Hepatocyte (in vitro differentiated cells): ENCODE data around the gene TTC27. TPM values are rescaled to one million over a fixed set of nuclear protein-coding genes. Genes with fewer than 3 reads are reported as not detected.
"Not testable (repeated sequence)": the region's sequence is repeated elsewhere in the genome, so short reads cannot be mapped to it uniquely, and the experiment has no call there.

Source experiments
- DNase-seq: peaks from one replicate; pipeline ENCODE4 v3.0.0-alpha.2; 2016; ENCODE audit warnings: low spot score
- H2AFZ ChIP-seq: fragments of 200-600 bp; sonication (generic); 2 replicates; pipeline ENCODE4 v1.6.0; 2016; ENCODE audit warnings: antibody characterized with exemption, mild to moderate bottlenecking
- H3K27ac ChIP-seq: fragments of 200-600 bp; sonication (generic); 2 replicates; pipeline ENCODE4 v1.5.1; 2016; ENCODE audit warnings: mild to moderate bottlenecking
- H3K27me3 ChIP-seq: fragments of 200-600 bp; sonication (generic); 2 replicates; pipeline ENCODE4 v1.6.1; 2016
- H3K36me3 ChIP-seq: fragments of 200-600 bp; sonication (generic); replicated peaks from 2 replicates; pipeline ENCODE4 v1.5.1; 2016; ENCODE audit warnings: low read depth; ENCODE audit not compliant: insufficient read depth
- H3K4me1 ChIP-seq: fragments of 200-600 bp; sonication (generic); 2 replicates; pipeline ENCODE4 v1.5.1; 2016; ENCODE audit warnings: mild to moderate bottlenecking, moderate library complexity; ENCODE audit not compliant: insufficient read depth
- H3K4me2 ChIP-seq: fragments of 200-600 bp; sonication (generic); 2 replicates; pipeline ENCODE4 v1.6.0; 2016
- H3K4me3 ChIP-seq: fragments of 200-600 bp; sonication (generic); 2 replicates; pipeline ENCODE4 v1.5.1; 2016; ENCODE audit warnings: mild to moderate bottlenecking
- H3K79me2 ChIP-seq: fragments of 200-600 bp; sonication (generic); 2 replicates; pipeline ENCODE4 v1.6.0; 2017; ENCODE audit warnings: mild to moderate bottlenecking
- H3K9me2 ChIP-seq: fragments of 200-600 bp; sonication (generic); replicated peaks from 2 replicates; pipeline ENCODE4 v1.6.0; 2017; ENCODE audit warnings: mild to moderate bottlenecking; ENCODE audit not compliant: insufficient read depth
- H3K9me3 ChIP-seq: fragments of 200-600 bp; sonication (generic); 2 replicates; pipeline ENCODE4 v1.5.1; 2016; ENCODE audit warnings: low read depth, mild to moderate bottlenecking
- H4K20me1 ChIP-seq: fragments of 200-600 bp; sonication (generic); 2 replicates; pipeline ENCODE4 v1.6.0; 2016; ENCODE audit warnings: mild to moderate bottlenecking; ENCODE audit not compliant: insufficient read depth, poor library complexity, severe bottlenecking
- CTCF ChIP-seq: fragments of 200-600 bp; sonication (generic); IDR thresholded peaks from 2 replicates; pipeline ENCODE4 v1.5.1; 2016; ENCODE audit warnings: antibody characterized with exemption, mild to moderate bottlenecking; ENCODE audit not compliant: poor library complexity
- EZH2 ChIP-seq: fragments of 200-600 bp; sonication (generic); IDR thresholded peaks from 2 replicates; pipeline ENCODE4 v1.6.1; 2016; ENCODE audit warnings: antibody characterized with exemption, mild to moderate bottlenecking, borderline replicate concordance
- EZH2phosphoT487 ChIP-seq: fragments of 200-600 bp; sonication (generic); IDR thresholded peaks from one replicate; pipeline ENCODE4 v1.6.1; 2018; ENCODE audit warnings: antibody characterized with exemption, mild to moderate bottlenecking, low read depth, moderate library complexity; ENCODE audit not compliant: unreplicated experiment, severe bottlenecking
- WGBS: methylation state at CpG from one replicate; pipeline ENCODE4 v1.1.6; 2016; ENCODE audit warnings: low lambda C conversion rate; ENCODE audit errors: missing lambda C conversion rate; 5-methylcytosine and 5-hydroxymethylcytosine counted together
- polyA plus RNA-seq: library from polyadenylated mRNA; unstranded; fragments of >200 nt; fragmentation: Nextera tagmentation; extraction: Ambion mirVana; gene quantifications from 2 replicates; pipeline ENCODE4 v1.2.1, GENCODE V29; 2016
- total RNA-seq: library from RNA; depleted of rRNA; stranded (reverse); fragments of >200 nt; gene quantifications from 2 replicates; pipeline ENCODE4 v1.2.3, GENCODE V29; 2014

Gene TTC27
- total and polyA plus RNA-seq, 2 experiments from 2014 or later, result 10.7 to 12.7 TPM

- peaks cover 6% of the 10 kb centered on the region for H3K4me1 ChIP-seq
- H3K27me3 ChIP-seq, result no peaks in the 10 kb centered on the region
- no peaks in the 10 kb centered on the region for H3K79me2 ChIP-seq
- no peaks in the 10 kb centered on the region for H3K9me2 ChIP-seq
- H3K36me3 ChIP-seq, result no peaks in the 10 kb centered on the region
- no peak for TF ChIP-seq EZH2
- WGBS, result 81% methylated on average over 11 of the region's 11 CpGs
- peak overlapping the region; percentile 17 for H3K27ac ChIP-seq
- DNase-seq, result no peak
- H3K4me2 ChIP-seq, result no peak overlapping the region
- no peaks in the 10 kb centered on the region for H3K9me3 ChIP-seq
- H3K4me3 ChIP-seq, result no peak overlapping the region
- H2AFZ ChIP-seq, result no peak overlapping the region
- no peaks in the 10 kb centered on the region for H4K20me1 ChIP-seq
These were observed 214.4 kb downstream of the TTC27 start for GRCh38 chr2:32841931-32842898.

- Histone ChIP-seq H3K4me3 (no peak overlapping the region), H4K20me1 (no peaks in the 10 kb centered on the region), H3K79me2 (no peaks in the 10 kb centered on the region), H3K36me3 (no peaks in the 10 kb centered on the region), H3K4me2 (no peak overlapping the region), H2AFZ (no peak overlapping the region), H3K27me3 (no peaks in the 10 kb centered on the region), H3K9me2 (no peaks in the 10 kb centered on the region), H3K27ac (no peak overlapping the region), H3K9me3 (no peaks in the 10 kb centered on the region), H3K4me1 (peaks cover 6% of the 10 kb centered on the region)
- no peak for TF ChIP-seq EZH2phosphoT487
- TF ChIP-seq CTCF, result no peak
- no peak for TF ChIP-seq EZH2
- WGBS, result 45% methylated on average over 1 of the region's 1 CpG
- no peak for DNase-seq
These were observed 215.8 kb downstream of the TTC27 start for GRCh38 chr2:32843699-32844098.

DNA sequence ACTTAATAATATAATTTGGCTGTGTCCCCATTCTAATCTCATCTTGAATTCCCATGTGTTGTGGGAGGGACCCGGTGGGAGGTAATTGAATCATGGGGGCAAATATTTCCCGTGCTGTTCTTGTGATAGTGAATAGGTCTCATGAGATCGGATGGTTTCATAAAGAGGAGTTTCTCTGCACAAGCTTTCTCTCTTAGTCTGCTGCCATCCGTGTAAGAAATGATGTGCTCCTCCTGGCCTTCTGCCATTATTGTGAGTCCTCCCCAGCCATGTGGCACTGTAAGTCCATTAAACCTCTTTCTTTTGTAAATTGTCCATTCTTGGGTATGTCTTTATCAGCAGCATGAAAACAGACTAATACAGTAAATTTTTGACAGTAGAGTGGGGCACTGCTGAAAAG lies 216.4 kb downstream of the TTC27 start:
- Histone ChIP-seq H2AFZ (no peak overlapping the region), H3K36me3 (no peaks in the 10 kb centered on the region), H3K4me1 (peaks cover 6% of the 10 kb centered on the region), H3K27me3 (no peaks in the 10 kb centered on the region), H3K4me3 (no peak overlapping the region), H4K20me1 (no peaks in the 10 kb centered on the region), H3K4me2 (no peak overlapping the region), H3K27ac (no peak overlapping the region), H3K9me2 (no peaks in the 10 kb centered on the region), H3K9me3 (no peaks in the 10 kb centered on the region), H3K79me2 (no peaks in the 10 kb centered on the region)
- DNase-seq, result no peak
- no peak for TF ChIP-seq CTCF
- no peak for TF ChIP-seq EZH2phosphoT487
- TF ChIP-seq EZH2, result no peak
- 91% methylated on average over 4 of the region's 4 CpGs for WGBS

DNA sequence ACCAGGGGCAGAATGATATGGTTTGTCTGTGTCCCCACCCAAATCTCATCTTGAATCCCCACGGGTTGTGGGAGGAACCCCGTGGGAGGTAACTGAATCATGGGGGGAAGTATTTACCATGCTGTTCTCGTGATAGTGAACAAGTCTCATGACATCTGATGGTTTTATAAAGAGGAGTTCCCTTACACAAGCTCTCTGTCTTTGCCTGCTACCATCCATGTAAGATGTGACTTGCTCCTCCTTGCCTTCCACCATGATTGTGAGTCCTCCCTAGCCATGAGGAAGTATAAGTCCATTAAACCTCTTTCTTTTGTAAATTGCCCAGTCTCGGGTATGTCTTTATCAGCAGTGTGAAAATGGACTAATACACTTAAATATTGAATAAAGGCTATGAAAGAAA lies 218.4 kb downstream of the TTC27 start:
- WGBS, result 84% methylated on average over 4 of the region's 4 CpGs
- not testable (repeated sequence) for H3K4me2 ChIP-seq, H2AFZ ChIP-seq

More for the DNA sequence above, 218.4 kb downstream of the TTC27 start:
- not testable (repeated sequence) for H4K20me1 ChIP-seq, H3K4me3 ChIP-seq, DNase-seq, H3K79me2 ChIP-seq, H3K27me3 ChIP-seq, H3K27ac ChIP-seq, H3K9me2 ChIP-seq, H3K4me1 ChIP-seq, H3K9me3 ChIP-seq, H3K36me3 ChIP-seq
